ENCODE results near the gene MYO1D. TPM values are rescaled to one million over a fixed set of nuclear protein-coding genes. Genes with fewer than 3 reads are reported as not detected.
"Not testable (repeated sequence)": the region's sequence is repeated elsewhere in the genome, so short reads cannot be mapped to it uniquely, and the experiment has no call there.

The MYO1D gene
- total RNA-seq, 4 donors from 2014 or later: 247 to 569 (median 444) TPM

GRCh38 chr17:32741381-32741780, 135.5 kb downstream of the MYO1D start:
- WGBS, 2 donors (ENCODE audit: low coverage in 1 of 2): 79% methylated on average over 1 of the region's 1 CpG; no CpG with 5 or more reads in 1 of the 2 donors
- no peaks in the 10 kb centered on the region for H3K9me3 ChIP-seq
- in situ Hi-C loops (cut with MboI; ENCODE audit: low pct_ligation_motif_present in 1 of 4, low pct_unique_long_range_greater_than_20kb in 1 of 4, low sequenced_read_pairs in 3 of 4) (no loop called here), intact Hi-C loops (cut with DNase I; ENCODE audit: low total_unique reads) (no loop called here)
- no peak overlapping the region for H3K4me3 ChIP-seq
- TF ChIP-seq CTCF (IDR thresholded peaks at IDR 0.05) (no peak), EP300 (IDR thresholded peaks at IDR 0.05; ENCODE audit: low read depth) (no peak), POLR2AphosphoS5 (IDR thresholded peaks at IDR 0.05) (no peak), POLR2A (IDR thresholded peaks at IDR 0.05) (no peak)
- peaks cover 0 to 9% (median 3%) of the 10 kb centered on the region in 4 donors for H3K36me3 ChIP-seq
- H3K27ac ChIP-seq: no peak overlapping the region
- peaks cover 0 to 9% (median 0%) of the 10 kb centered on the region in 4 donors for H3K4me1 ChIP-seq
- no peak for DNase-seq
- H3K27me3 ChIP-seq: no peaks in the 10 kb centered on the region

- no peaks in the 10 kb centered on the region for H3K4me1 ChIP-seq
- H3K36me3 ChIP-seq: peaks cover 0 to 9% (median 3%) of the 10 kb centered on the region in 4 donors
- H3K27ac ChIP-seq: no peak overlapping the region
- TF ChIP-seq EP300 (IDR thresholded peaks at IDR 0.05; ENCODE audit: low read depth) (no peak), CTCF (IDR thresholded peaks at IDR 0.05) (no peak), POLR2AphosphoS5 (IDR thresholded peaks at IDR 0.05) (no peak), POLR2A (IDR thresholded peaks at IDR 0.05) (no peak)
- no peaks in the 10 kb centered on the region for H3K9me3 ChIP-seq
- 91 to 100% methylated on average over 2 of the region's 2 CpGs for whole genome bisulfite sequencing, 2 donors (ENCODE audit: low coverage in 1 of 2)
- in situ Hi-C loops (cut with MboI; ENCODE audit: low pct_ligation_motif_present in 1 of 4, low pct_unique_long_range_greater_than_20kb in 1 of 4, low sequenced_read_pairs in 3 of 4) (no loop called here), intact Hi-C loops (cut with DNase I; ENCODE audit: low total_unique reads) (no loop called here)
- H3K4me3 ChIP-seq: no peak overlapping the region
- DNase-seq: no peak
- H3K27me3 ChIP-seq: no peaks in the 10 kb centered on the region
Measured at GRCh38 chr17:32739722-32740121, 137.2 kb downstream of the MYO1D start.

- H3K9me3 ChIP-seq; DNase-seq; intact Hi-C loops (cut with DNase I; ENCODE audit: low total_unique reads); H3K27me3 ChIP-seq; H3K27ac ChIP-seq; H3K4me3 ChIP-seq; in situ Hi-C loops (cut with MboI; ENCODE audit: low pct_ligation_motif_present in 1 of 4, low pct_unique_long_range_greater_than_20kb in 1 of 4, low sequenced_read_pairs in 3 of 4); H3K4me1 ChIP-seq: not testable (repeated sequence)
- WGBS, 2 donors (ENCODE audit: low coverage in 1 of 2): 74 to 100% methylated on average over 1 to 4 of the region's 4 CpGs
- H3K36me3 ChIP-seq: peaks cover 0 to 12% (median 4%) of the 10 kb centered on the region in 4 donors
Measured at GRCh38 chr17:32739151-32739550, 137.8 kb downstream of the MYO1D start.

GRCh38 chr17:32733401-32733800, 143.5 kb downstream of the MYO1D start:
- Histone ChIP-seq H3K4me3 (no peak overlapping the region), H3K36me3 (peaks cover 0 to 9% (median 4%) of the 10 kb centered on the region in 4 donors), H3K27ac (no peak overlapping the region), H3K9me3 (no peaks in the 10 kb centered on the region), H3K27me3 (no peaks in the 10 kb centered on the region), H3K4me1 (no peaks in the 10 kb centered on the region)
- intact Hi-C loops (cut with DNase I; ENCODE audit: low total_unique reads): no loop called here
- 94 to 100% methylated on average over 1 of the region's 1 CpG for WGBS, 2 donors (ENCODE audit: low coverage in 1 of 2)
- in situ Hi-C loops (cut with MboI; ENCODE audit: low pct_ligation_motif_present in 1 of 4, low pct_unique_long_range_greater_than_20kb in 1 of 4, low sequenced_read_pairs in 3 of 4): no loop called here
- TF ChIP-seq POLR2A (IDR thresholded peaks at IDR 0.05) (no peak), POLR2AphosphoS5 (IDR thresholded peaks at IDR 0.05) (no peak), EP300 (IDR thresholded peaks at IDR 0.05; ENCODE audit: low read depth) (no peak), CTCF (IDR thresholded peaks at IDR 0.05) (no peak)
- DNase-seq: no peak

- peaks cover 0 to 9% (median 4%) of the 10 kb centered on the region in 4 donors for H3K36me3 ChIP-seq
- H3K4me3 ChIP-seq: no peak overlapping the region
- no peak for DNase-seq
- in situ Hi-C loops (cut with MboI; ENCODE audit: low pct_ligation_motif_present in 1 of 4, low pct_unique_long_range_greater_than_20kb in 1 of 4, low sequenced_read_pairs in 3 of 4): no loop called here
- 87% methylated on average over 6 of the region's 6 CpGs; no CpG with 5 or more reads in 1 of the 2 donors for WGBS, 2 donors (ENCODE audit: low coverage in 1 of 2)
- intact Hi-C loops (cut with DNase I; ENCODE audit: low total_unique reads): no loop called here
- H3K9me3 ChIP-seq: no peaks in the 10 kb centered on the region
- no peaks in the 10 kb centered on the region for H3K4me1 ChIP-seq
- TF ChIP-seq EP300 (IDR thresholded peaks at IDR 0.05; ENCODE audit: low read depth): no peak
- no peak for TF ChIP-seq POLR2A (IDR thresholded peaks at IDR 0.05)
- TF ChIP-seq CTCF (IDR thresholded peaks at IDR 0.05): no peak
- TF ChIP-seq POLR2AphosphoS5 (IDR thresholded peaks at IDR 0.05): no peak
- H3K27ac ChIP-seq: no peak overlapping the region
- H3K27me3 ChIP-seq: no peaks in the 10 kb centered on the region
Measured at GRCh38 chr17:32732900-32733299, 144.0 kb downstream of the MYO1D start.
